HEK293T (cell line): Measurements from ENCODE around the gene MUL1.
"Not testable (repeated sequence)": the region's sequence is repeated elsewhere in the genome, so short reads cannot be mapped to it uniquely, and the experiment has no call there.

Experiments used
- CTCF ChIA-PET: fragments of 350-600 bp; formaldehyde crosslinking; extraction: SDS; loops from one replicate; lab custom pipeline; 2021; ENCODE audit warnings: antibody characterized with exemption, inconsistent platforms; lab: Yijun Ruan, JAX
- POLR2A ChIA-PET: fragments of 350-600 bp; formaldehyde crosslinking; extraction: SDS; loops from one replicate; lab custom pipeline; 2020; ENCODE audit warnings: antibody characterized with exemption, inconsistent platforms; lab: Yijun Ruan, JAX
- DNase-seq: peaks from one replicate; pipeline ENCODE4 v3.0.0; 2012; ENCODE audit warnings: mixed read lengths; ENCODE audit errors: extremely low spot score
- ARNT ChIP-seq: fragments of 450-650 bp; IDR thresholded peaks from 2 replicates; pipeline ENCODE4 v1.6.1; 2017; ENCODE audit warnings: mild to moderate bottlenecking
- BHLHE40 ChIP-seq: fragments of 450-650 bp; IDR thresholded peaks from 2 replicates; pipeline ENCODE4 v1.6.1; 2016; ENCODE audit warnings: mild to moderate bottlenecking, moderate library complexity, borderline replicate concordance
- CTBP1 ChIP-seq: fragments of 450-650 bp; IDR thresholded peaks from 2 replicates; pipeline ENCODE4 v1.6.1; 2016; ENCODE audit warnings: borderline replicate concordance
- ELF4 ChIP-seq: fragments of 450-650 bp; IDR thresholded peaks from 2 replicates; pipeline ENCODE4 v1.6.1; 2017; ENCODE audit warnings: antibody characterized with exemption
- FOXA1 ChIP-seq: fragments of 450-650 bp; IDR thresholded peaks from 2 replicates; pipeline ENCODE4 v1.6.1; 2016; ENCODE audit warnings: mild to moderate bottlenecking
- FOXK2 ChIP-seq: fragments of 450-650 bp; IDR thresholded peaks from 2 replicates; pipeline ENCODE4 v1.6.1; 2016; ENCODE audit warnings: mild to moderate bottlenecking
- FOXM1 ChIP-seq: fragments of 450-650 bp; IDR thresholded peaks from 2 replicates; pipeline ENCODE4 v1.6.1; 2017; ENCODE audit warnings: mild to moderate bottlenecking, borderline replicate concordance
- HDGF ChIP-seq: fragments of 450-650 bp; IDR thresholded peaks from 2 replicates; pipeline ENCODE4 v1.6.1; 2017; ENCODE audit warnings: antibody characterized with exemption, borderline replicate concordance
- L3MBTL2 ChIP-seq: fragments of 450-650 bp; conservative IDR thresholded peaks from 2 replicates; pipeline ENCODE4 v1.6.1; 2016; ENCODE audit warnings: mild to moderate bottlenecking
- LEF1 ChIP-seq: fragments of 450-650 bp; IDR thresholded peaks from 2 replicates; pipeline ENCODE4 v1.6.1; 2017; ENCODE audit warnings: mild to moderate bottlenecking, borderline replicate concordance
- NFRKB ChIP-seq: fragments of 450-650 bp; IDR thresholded peaks from 2 replicates; pipeline ENCODE4 v1.6.1; 2016; ENCODE audit warnings: mild to moderate bottlenecking, moderate library complexity
- PKNOX1 ChIP-seq: fragments of 450-650 bp; IDR thresholded peaks from 2 replicates; pipeline ENCODE4 v1.6.1; 2016
- SP1 ChIP-seq: fragments of 450-650 bp; IDR thresholded peaks from 2 replicates; pipeline ENCODE4 v1.6.1; 2017
- SUZ12 ChIP-seq: fragments of 450-650 bp; IDR thresholded peaks from 2 replicates; pipeline ENCODE4 v1.6.1; 2016; ENCODE audit warnings: mild to moderate bottlenecking
- TARDBP ChIP-seq: fragments of 450-650 bp; IDR thresholded peaks from 2 replicates; pipeline ENCODE4 v1.6.1; 2016
- ZNF384 ChIP-seq: fragments of 450-650 bp; IDR thresholded peaks from 2 replicates; pipeline ENCODE4 v1.6.1; 2016

The MUL1 gene

GRCh38 chr1:20500716-20501115 lies 7.2 kb downstream of the MUL1 start:
- ChIA-PET CTCF (no interaction called here), POLR2A (no interaction called here)
- TF ChIP-seq FOXK2 (no peak), SUZ12 (no peak), L3MBTL2 (no peak), TARDBP (no peak), BHLHE40 (no peak), HDGF (no peak), ZNF384 (no peak), ELF4 (no peak), FOXA1 (no peak), FOXM1 (no peak), CTBP1 (no peak), NFRKB (no peak), ARNT (no peak), LEF1 (no peak), PKNOX1 (no peak), SP1 (no peak)
- no peak for DNase-seq

DNA sequence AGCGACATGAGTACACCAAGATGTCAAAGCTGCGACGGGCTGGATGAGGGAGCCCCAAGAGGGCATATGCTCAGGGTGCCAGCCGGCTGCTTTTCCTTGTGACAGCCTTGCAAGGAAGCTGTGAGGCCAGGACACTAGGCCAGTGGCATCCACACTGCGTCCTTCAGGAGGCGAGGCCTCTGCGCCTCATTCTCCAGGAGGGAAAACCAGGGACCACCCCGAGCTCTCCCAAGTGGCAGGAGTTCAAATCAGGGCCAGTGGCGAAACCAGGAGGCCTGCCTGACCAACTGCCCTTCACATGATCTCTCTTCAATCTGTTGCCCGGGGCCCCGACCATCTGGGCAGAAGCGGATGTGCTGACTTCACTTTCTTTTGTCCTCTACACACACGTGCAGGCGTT lies 8.2 kb downstream of the MUL1 start:
- no peak for DNase-seq
- ChIA-PET CTCF (no interaction called here), POLR2A (no interaction called here)
- TF ChIP-seq LEF1 (no peak), HDGF (no peak), ZNF384 (no peak), ARNT (no peak), SP1 (no peak), L3MBTL2 (no peak), BHLHE40 (no peak), FOXK2 (no peak), FOXA1 (no peak), FOXM1 (no peak), TARDBP (no peak), CTBP1 (no peak), SUZ12 (no peak)

DNA sequence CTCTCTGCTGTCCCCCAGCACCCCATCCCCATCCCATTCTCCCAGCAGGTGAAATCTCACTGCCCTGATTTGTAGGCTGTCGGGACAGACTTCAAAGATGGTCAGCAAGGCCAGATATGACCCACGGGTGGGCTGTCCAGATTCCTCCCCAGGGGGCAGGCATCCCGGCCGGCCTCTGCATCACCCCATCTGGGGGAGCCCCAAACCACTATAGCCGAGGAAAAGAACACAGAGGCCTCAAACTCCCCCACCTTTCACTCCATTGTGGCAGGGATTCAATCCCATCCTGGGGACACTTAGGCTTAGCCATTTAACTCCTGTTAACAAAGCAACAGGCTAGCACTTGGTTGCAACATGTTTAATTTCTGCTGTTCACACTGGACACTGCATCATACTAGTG lies 8.8 kb downstream of the MUL1 start:
- ChIA-PET CTCF (no interaction called here), POLR2A (no interaction called here)
- TF ChIP-seq BHLHE40 (no peak), SUZ12 (no peak), NFRKB (no peak), FOXM1 (no peak), PKNOX1 (no peak), LEF1 (no peak), ELF4 (no peak), SP1 (no peak)
- DNase-seq, result no peak

DNA sequence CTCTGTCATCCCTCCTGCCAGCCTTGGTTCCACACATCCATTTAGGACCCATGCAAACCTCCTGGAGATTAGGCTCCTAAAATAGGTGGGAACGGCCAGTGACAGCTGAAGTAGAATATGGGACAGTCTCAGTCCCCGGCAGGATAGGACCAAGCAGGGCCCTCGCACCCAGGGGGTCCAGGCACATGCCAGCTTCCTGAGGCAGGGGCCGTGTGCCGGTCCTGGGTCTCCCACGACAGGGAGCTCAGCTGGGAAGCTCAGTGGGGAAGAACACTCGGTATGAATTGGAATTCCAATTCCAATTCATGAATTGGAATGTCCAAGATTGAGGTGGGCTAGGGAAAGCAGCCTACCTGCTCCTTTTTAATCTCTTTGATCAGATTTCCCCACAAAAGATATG lies 9.8 kb downstream of the MUL1 start:
- ChIA-PET POLR2A (interaction anchor here (0.7 to 0.8 kb wide), 2 partner anchors 9 to 10 kb away, joined by 3 read pairs; partner anchors contain the start of gene MUL1), CTCF (interaction anchor here (0.6 kb wide), 1 partner anchor 201 kb away, joined by 3 read pairs; no protein-coding TSS in a partner anchor)
- DNase-seq, result no peak
- TF ChIP-seq CTBP1 (no peak), TARDBP (no peak), SP1 (no peak), PKNOX1 (no peak), LEF1 (no peak), ARNT (no peak), NFRKB (no peak), ZNF384 (no peak), FOXA1 (no peak), FOXM1 (no peak), BHLHE40 (no peak), HDGF (no peak), FOXK2 (no peak), L3MBTL2 (no peak), ELF4 (no peak), SUZ12 (no peak)

DNA sequence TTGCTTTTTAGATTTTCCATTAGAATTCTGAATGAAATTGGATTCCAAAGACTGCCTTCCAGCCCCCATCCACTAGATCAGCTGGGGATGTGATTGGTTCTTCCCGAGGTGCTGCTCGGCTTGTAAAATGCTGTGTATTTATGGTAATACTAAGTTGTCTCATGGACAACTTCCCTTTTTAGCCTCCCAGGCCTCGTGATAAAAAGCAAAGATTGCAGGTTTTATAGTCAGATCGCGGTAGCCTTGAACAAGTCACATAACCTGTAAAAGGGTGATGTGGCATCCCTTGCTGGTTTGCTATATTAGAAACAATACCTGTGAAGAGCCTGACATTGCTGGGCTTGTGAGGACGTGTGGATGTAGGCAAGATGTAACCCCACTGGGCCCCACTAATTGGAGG lies 10.4 kb downstream of the MUL1 start:
- TF ChIP-seq L3MBTL2 (no peak), NFRKB (no peak), FOXM1 (no peak), CTBP1 (no peak), LEF1 (no peak), FOXK2 (no peak), SP1 (no peak), SUZ12 (no peak), ZNF384 (no peak), TARDBP (no peak), ARNT (no peak), PKNOX1 (no peak), FOXA1 (no peak), ELF4 (no peak), HDGF (no peak), BHLHE40 (no peak)
- DNase-seq, result no peak
- POLR2A ChIA-PET, result interaction anchor here (0.7 kb wide), 1 partner anchor 10 kb away, joined by 3 read pairs; no protein-coding TSS in a partner anchor
- CTCF ChIA-PET, result interaction anchor here (0.6 kb wide), 1 partner anchor 201 kb away, joined by 3 read pairs; no protein-coding TSS in a partner anchor

- DNase-seq, POLR2A ChIA-PET, CTCF ChIA-PET: not testable (repeated sequence)
Measured at GRCh38 chr1:20496725-20497383, 11.1 kb downstream of the MUL1 start.
